ENCODE data around the gene FBN2. TPM values are rescaled to one million over a fixed set of nuclear protein-coding genes. Genes with fewer than 3 reads are reported as not detected.
"Not testable (repeated sequence)": the region's sequence is repeated elsewhere in the genome, so short reads cannot be mapped to it uniquely, and the experiment has no call there.

The FBN2 gene
- total RNA-seq, 1 experiment from 2014 or later, result 0.22 TPM

DNA sequence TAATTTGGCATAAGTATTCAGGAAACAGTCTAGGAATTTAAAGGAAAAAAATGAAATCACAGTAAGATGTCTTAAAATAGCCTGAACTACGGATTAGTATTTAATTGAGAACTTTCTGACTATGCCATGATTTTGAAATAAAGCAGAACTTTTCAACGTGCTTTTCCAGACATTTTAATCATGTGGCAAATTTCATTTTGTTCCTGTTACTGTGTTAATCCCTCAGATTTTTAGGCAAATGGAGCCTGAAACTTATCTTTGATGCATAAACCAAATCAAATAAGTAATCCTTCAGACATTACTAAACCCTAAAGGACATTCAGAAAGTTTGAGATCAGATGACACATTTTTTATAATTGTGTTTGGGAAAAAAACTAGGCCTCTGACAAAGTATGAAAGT lies 75.7 kb downstream of the FBN2 start:
- no peak for DNase-seq
- CTCF ChIA-PET, result no interaction called here
- H2AFZ ChIP-seq, result no peak overlapping the region
- BruUV-seq (replicated peaks), result no TSS peak
- no peak for TF ChIP-seq EZH2 (IDR thresholded peaks at IDR 0.05; ENCODE audit: low read depth)
- TF ChIP-seq, protein P1, sequence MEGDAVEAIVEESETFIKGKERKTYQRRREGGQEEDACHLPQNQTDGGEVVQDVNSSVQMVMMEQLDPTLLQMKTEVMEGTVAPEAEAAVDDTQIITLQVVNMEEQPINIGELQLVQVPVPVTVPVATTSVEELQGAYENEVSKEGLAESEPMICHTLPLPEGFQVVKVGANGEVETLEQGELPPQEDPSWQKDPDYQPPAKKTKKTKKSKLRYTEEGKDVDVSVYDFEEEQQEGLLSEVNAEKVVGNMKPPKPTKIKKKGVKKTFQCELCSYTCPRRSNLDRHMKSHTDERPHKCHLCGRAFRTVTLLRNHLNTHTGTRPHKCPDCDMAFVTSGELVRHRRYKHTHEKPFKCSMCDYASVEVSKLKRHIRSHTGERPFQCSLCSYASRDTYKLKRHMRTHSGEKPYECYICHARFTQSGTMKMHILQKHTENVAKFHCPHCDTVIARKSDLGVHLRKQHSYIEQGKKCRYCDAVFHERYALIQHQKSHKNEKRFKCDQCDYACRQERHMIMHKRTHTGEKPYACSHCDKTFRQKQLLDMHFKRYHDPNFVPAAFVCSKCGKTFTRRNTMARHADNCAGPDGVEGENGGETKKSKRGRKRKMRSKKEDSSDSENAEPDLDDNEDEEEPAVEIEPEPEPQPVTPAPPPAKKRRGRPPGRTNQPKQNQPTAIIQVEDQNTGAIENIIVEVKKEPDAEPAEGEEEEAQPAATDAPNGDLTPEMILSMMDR (conservative IDR thresholded peaks at IDR 0.05), result no peak
- H3K4me1 ChIP-seq (replicated peaks; ENCODE audit: insufficient read depth), result no peaks in the 10 kb centered on the region
- H4K20me1 ChIP-seq (ENCODE audit: insufficient read depth), result no peaks in the 10 kb centered on the region
- H3K27me3 ChIP-seq (ENCODE audit: insufficient read depth, low read depth), result no peaks in the 10 kb centered on the region
- no peaks in the 10 kb centered on the region; the same call in 1 of the 2 replicates for H3K9me3 ChIP-seq (ENCODE audit: insufficient read depth, low read depth)
- H3K79me2 ChIP-seq (ENCODE audit: low read depth), result no peaks in the 10 kb centered on the region
- H3K27ac ChIP-seq, result no peak overlapping the region
- H3K9me2 ChIP-seq (ENCODE audit: insufficient read depth), result no peaks in the 10 kb centered on the region
- no peak overlapping the region for H3K4me2 ChIP-seq
- POLR2A ChIA-PET (ENCODE audit: unreplicated experiment), result no interaction called here
- intact Hi-C loops (cut with micrococcal nuclease; ENCODE audit: unreplicated experiment), result no loop called here
- no peaks in the 10 kb centered on the region for H3F3A ChIP-seq (ENCODE audit: insufficient read depth, low read depth)
- H3K36me3 ChIP-seq (ENCODE audit: low read depth), result no peaks in the 10 kb centered on the region
- H3K4me3 ChIP-seq, result no peak overlapping the region

DNA sequence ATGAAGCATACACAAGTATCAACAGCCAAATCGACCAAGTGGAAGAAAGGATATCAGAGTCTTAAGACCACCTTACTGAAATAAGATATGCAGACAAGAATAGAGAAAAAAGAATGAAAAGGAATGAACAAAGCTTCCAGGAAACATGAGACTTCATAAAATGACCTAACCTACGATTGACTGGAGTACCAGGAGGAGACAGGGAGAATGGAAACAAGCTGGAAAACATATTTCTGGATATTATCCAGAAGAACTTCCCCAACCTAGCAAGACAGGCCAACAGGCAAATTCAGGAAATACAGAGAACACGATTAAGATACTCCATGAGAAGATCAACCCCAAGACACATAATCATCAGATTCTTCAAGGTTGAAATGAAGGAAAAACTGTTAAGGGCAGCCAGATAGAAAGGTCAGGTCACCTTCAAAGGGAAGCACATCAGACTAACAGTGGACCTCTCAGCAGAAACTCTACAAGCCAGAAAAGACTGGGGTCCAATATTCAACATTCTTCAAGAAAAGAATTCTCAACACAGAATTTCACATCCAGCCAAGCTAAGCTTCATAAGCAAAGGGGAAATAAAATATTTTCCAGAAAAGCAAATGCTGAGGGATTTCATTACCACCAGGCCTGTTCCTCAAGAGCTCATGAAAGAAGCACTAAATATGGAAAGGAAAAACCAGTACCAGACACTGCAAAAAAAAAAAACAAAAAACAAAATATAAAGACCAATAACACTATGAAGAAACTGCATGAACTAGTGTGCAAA lies 80.7 kb downstream of the FBN2 start:
- CTCF ChIA-PET; BruUV-seq (replicated peaks): not testable (repeated sequence)
- POLR2A ChIA-PET (ENCODE audit: unreplicated experiment), result interaction anchor here (0.7 kb wide), 1 partner anchor 94 kb away, joined by 3 read pairs; no protein-coding TSS in a partner anchor

DNA sequence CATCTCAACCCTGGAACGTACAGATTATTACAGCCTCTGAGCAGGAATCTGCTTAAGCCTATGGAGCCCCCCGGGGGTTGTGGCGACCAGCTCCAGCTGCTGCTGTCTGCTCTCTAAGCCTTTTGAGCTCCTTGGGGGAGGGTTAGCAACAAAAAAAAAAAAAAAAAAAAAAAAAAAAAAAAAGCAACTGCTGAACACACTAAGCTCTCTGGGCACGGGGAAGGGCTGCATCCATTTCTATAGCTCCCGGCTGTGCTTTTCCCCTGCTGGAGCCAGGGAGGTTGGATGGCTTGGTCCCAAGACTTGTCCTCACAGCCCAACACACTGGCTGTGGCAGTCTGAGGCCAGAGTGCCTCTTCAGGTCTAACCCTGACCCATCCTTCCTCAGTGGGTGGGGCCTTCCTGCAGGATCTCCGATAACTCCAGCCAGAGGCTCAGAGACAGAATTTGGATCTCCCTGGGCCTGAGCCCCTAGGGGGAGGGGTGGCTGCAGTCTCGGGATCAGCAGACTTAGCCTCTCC lies 82.1 kb downstream of the FBN2 start:
- Histone ChIP-seq H3K79me2 (ENCODE audit: low read depth) (no peaks in the 10 kb centered on the region), H3K9me2 (ENCODE audit: insufficient read depth) (no peaks in the 10 kb centered on the region), H3K36me3 (ENCODE audit: low read depth) (no peaks in the 10 kb centered on the region), H4K20me1 (ENCODE audit: insufficient read depth) (no peaks in the 10 kb centered on the region), H3K4me2 (no peak overlapping the region), H3F3A (ENCODE audit: insufficient read depth, low read depth) (no peaks in the 10 kb centered on the region), H2AFZ (no peak overlapping the region), H3K4me3 (no peak overlapping the region), H3K4me1 (replicated peaks; ENCODE audit: insufficient read depth) (no peaks in the 10 kb centered on the region), H3K9me3 (ENCODE audit: insufficient read depth, low read depth) (no peaks in the 10 kb centered on the region; the same call in 1 of the 2 replicates), H3K27me3 (ENCODE audit: insufficient read depth, low read depth) (no peaks in the 10 kb centered on the region), H3K27ac (no peak overlapping the region)
- BruUV-seq (replicated peaks), result no TSS peak
- intact Hi-C loops (cut with micrococcal nuclease; ENCODE audit: unreplicated experiment), result no loop called here
- CTCF ChIA-PET, result interaction anchor here (0.6 kb wide), 2 partner anchors 280 to 1398 kb away, joined by 3 to 4 read pairs; no protein-coding TSS in a partner anchor
- no peak for DNase-seq
- POLR2A ChIA-PET (ENCODE audit: unreplicated experiment), result no interaction called here
- TF ChIP-seq, protein P1 (conservative IDR thresholded peaks at IDR 0.05), result no peak
- TF ChIP-seq EZH2 (IDR thresholded peaks at IDR 0.05; ENCODE audit: low read depth), result no peak

More for the DNA sequence above, 80.7 kb downstream of the FBN2 start:
- H3K79me2 ChIP-seq (ENCODE audit: low read depth); H3F3A ChIP-seq (ENCODE audit: insufficient read depth, low read depth); H3K27ac ChIP-seq; H3K36me3 ChIP-seq (ENCODE audit: low read depth); H3K4me1 ChIP-seq (replicated peaks; ENCODE audit: insufficient read depth); intact Hi-C loops (cut with micrococcal nuclease; ENCODE audit: unreplicated experiment); H3K27me3 ChIP-seq (ENCODE audit: insufficient read depth, low read depth); H3K4me2 ChIP-seq; H3K9me2 ChIP-seq (ENCODE audit: insufficient read depth); H4K20me1 ChIP-seq (ENCODE audit: insufficient read depth); H3K9me3 ChIP-seq (ENCODE audit: insufficient read depth, low read depth); H2AFZ ChIP-seq; H3K4me3 ChIP-seq; DNase-seq: not testable (repeated sequence)
